ENCODE measurements around the gene ELL2. TPM values are rescaled to one million over a fixed set of nuclear protein-coding genes. Genes with fewer than 3 reads are reported as not detected.
A peak's percentile ranks its signal among the peaks of the same experiment; 100 is the strongest.

ELL2 gene
- total and polyA plus RNA-seq, 2 donors: 14.1 to 30.2 TPM

DNA sequence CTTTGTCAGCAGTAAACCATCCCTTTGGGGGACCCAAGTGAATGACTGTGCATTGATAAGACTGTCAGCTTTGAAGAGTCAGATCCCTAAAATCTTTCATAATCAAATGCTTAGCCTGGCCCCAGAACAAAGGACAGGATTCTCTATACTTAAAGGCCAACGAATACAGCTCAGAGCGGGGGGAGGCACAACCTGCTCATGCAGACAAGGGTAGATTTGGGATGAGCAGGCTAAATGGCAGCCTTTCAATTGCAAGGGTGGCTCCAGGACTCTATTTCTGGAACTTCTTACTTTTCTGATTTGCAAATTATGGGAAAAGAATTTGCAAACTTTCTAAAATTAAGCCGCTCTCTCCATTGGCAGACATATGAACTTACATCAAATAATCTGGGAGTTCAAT, 66.4 kb downstream of the ELL2 start:
- DNase-seq (ENCODE audit: extremely low spot score): no peak
- Histone ChIP-seq H3K4me3 (ENCODE audit: low read depth, low read length) (no peak overlapping the region), H3K27ac (ENCODE audit: low read depth) (no peak overlapping the region), H3K36me3 (ENCODE audit: insufficient read depth) (peaks cover 9% of the 10 kb centered on the region), H3K4me1 (ENCODE audit: insufficient read depth) (no peaks in the 10 kb centered on the region)
- 90% methylated on average over 3 of the region's 3 CpGs for WGBS

- no peak for DNase-seq (ENCODE audit: extremely low spot score)
- 96% methylated on average over 5 of the region's 5 CpGs for WGBS
- H3K4me3 ChIP-seq (ENCODE audit: low read depth, low read length): no peak overlapping the region
- peaks cover 9% of the 10 kb centered on the region for H3K36me3 ChIP-seq (ENCODE audit: insufficient read depth)
- no peak overlapping the region for H3K27ac ChIP-seq (ENCODE audit: low read depth)
- no peaks in the 10 kb centered on the region for H3K4me1 ChIP-seq (ENCODE audit: insufficient read depth)
These were observed 68.8 kb downstream of the ELL2 start for GRCh38 chr5:95892784-95893354.

GRCh38 chr5:95891499-95891898, 70.2 kb downstream of the ELL2 start:
- DNase-seq (ENCODE audit: extremely low spot score): no peak
- WGBS: 86% methylated on average over 2 of the region's 2 CpGs
- H3K27ac ChIP-seq (ENCODE audit: low read depth): no peak overlapping the region
- H3K4me3 ChIP-seq (ENCODE audit: low read depth, low read length): no peak overlapping the region
- peaks cover 10% of the 10 kb centered on the region for H3K36me3 ChIP-seq (ENCODE audit: insufficient read depth)
- no peaks in the 10 kb centered on the region for H3K4me1 ChIP-seq (ENCODE audit: insufficient read depth)

DNA sequence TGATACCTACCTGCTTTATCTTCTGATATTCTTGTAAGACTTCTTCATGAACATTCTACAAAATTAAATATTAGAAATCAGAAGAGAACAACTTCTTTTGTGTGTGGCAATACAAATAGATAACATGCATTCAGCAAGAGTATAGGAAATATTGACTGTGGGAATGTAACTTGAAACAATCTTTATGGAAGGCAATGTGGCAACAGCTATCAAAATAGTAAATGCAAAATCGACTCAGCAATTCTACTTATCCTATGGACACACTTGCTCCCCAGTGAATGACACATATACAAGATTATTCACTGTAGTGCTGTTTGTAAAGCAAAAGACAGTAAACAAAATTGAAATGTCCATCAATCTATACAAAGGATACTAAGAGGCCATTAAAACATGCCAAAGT, 72.6 kb downstream of the ELL2 start:
- 86% methylated on average over 1 of the region's 1 CpG for WGBS
- Histone ChIP-seq H3K27ac (ENCODE audit: low read depth) (no peak overlapping the region), H3K36me3 (ENCODE audit: insufficient read depth) (peaks cover 4% of the 10 kb centered on the region), H3K4me3 (ENCODE audit: low read depth, low read length) (no peak overlapping the region), H3K4me1 (ENCODE audit: insufficient read depth) (no peaks in the 10 kb centered on the region)
- DNase-seq (ENCODE audit: extremely low spot score): no peak

GRCh38 chr5:95887977-95888376, 73.7 kb downstream of the ELL2 start:
- Histone ChIP-seq H3K4me3 (ENCODE audit: low read depth, low read length) (no peak overlapping the region), H3K36me3 (ENCODE audit: insufficient read depth) (peaks cover 4% of the 10 kb centered on the region), H3K27ac (ENCODE audit: low read depth) (no peak overlapping the region), H3K4me1 (ENCODE audit: insufficient read depth) (no peaks in the 10 kb centered on the region)
- 93% methylated on average over 5 of the region's 5 CpGs for WGBS
- no peak for DNase-seq (ENCODE audit: extremely low spot score)

DNA sequence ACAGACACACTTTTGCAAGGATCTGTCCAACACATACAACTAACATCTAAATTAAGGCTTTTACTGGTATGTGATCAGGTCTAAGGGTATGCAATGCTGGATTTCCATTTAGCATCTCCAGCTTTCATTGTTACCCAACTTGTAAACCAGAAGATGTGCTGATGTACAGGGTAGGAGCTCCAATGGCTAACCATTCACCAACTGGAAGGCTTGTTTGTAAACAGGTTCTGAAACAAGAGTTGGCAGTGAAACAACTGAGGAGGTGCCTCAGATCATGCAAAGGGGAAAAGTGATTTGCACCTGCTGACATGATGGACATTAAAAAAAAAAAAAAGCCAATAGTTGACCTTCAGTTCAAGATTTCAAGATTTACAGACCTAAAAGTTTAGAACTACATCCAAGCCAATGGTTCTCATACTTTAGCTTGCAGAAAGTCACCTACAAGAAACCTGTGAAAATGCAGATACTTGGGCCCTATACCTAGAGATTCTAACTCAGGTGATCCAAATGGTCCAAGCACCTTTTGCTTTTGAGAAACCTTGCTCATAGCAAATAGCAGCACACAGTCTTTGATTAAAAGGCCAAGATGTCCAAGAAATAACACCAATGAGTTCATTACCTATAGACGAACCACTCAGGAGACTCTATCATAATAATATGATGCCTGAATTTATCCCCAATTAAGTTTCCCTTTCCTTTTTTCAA, 75.2 kb downstream of the ELL2 start:
- Histone ChIP-seq H3K4me3 (ENCODE audit: low read depth, low read length) (no peak overlapping the region), H3K27ac (ENCODE audit: low read depth) (no peak overlapping the region), H3K4me1 (ENCODE audit: insufficient read depth) (no peaks in the 10 kb centered on the region), H3K36me3 (ENCODE audit: insufficient read depth) (peaks cover 4% of the 10 kb centered on the region)
- no peak for DNase-seq (ENCODE audit: extremely low spot score)
- 97% methylated on average over 1 of the region's 1 CpG for WGBS

DNA sequence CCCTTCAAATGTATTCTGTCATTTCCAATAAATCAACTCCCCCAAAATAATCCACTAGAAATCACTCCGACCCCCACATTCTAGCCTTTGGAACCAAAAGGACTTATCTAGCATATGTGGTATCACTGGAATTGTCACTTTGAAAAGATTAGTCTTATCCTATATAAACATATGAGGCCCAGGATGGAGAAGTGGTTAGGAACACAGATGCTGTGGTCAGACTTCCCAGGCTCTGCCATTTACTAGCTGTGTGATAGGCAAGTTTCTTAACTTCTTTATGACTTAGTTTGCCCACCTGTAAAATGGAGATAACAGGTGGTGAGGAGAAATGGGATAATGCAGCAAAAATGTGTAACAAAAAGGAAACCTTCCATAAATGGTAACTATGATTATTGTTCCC, 77.1 kb downstream of the ELL2 start:
- DNase-seq (ENCODE audit: extremely low spot score): no peak
- Histone ChIP-seq H3K36me3 (ENCODE audit: insufficient read depth) (peaks cover 2% of the 10 kb centered on the region), H3K4me3 (ENCODE audit: low read depth, low read length) (no peak overlapping the region), H3K27ac (ENCODE audit: low read depth) (no peak overlapping the region), H3K4me1 (ENCODE audit: insufficient read depth) (peaks cover 2% of the 10 kb centered on the region)
- WGBS: 47% methylated on average over 1 of the region's 1 CpG

DNA sequence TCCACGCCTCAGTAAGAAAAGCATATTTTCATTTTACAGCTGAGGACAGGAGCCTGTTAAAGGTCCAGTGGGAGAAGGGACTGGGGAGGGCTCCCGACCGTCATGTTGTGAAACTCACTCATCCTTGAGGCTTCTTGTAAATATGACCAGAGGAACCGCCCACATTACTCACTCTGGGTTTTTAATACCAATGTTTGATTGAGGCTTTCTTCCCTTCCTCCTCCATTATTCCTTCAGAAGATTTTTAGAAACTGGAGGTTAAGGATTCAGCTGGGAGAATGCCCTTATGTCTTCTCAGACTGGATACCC, 77.7 kb downstream of the ELL2 start:
- Histone ChIP-seq H3K27ac (ENCODE audit: low read depth) (no peak overlapping the region), H3K4me1 (ENCODE audit: insufficient read depth) (peaks cover 2% of the 10 kb centered on the region), H3K36me3 (ENCODE audit: insufficient read depth) (peaks cover 2% of the 10 kb centered on the region), H3K4me3 (ENCODE audit: low read depth, low read length) (no peak overlapping the region)
- WGBS: 60% methylated on average over 4 of the region's 4 CpGs
- no peak for DNase-seq (ENCODE audit: extremely low spot score)

DNA sequence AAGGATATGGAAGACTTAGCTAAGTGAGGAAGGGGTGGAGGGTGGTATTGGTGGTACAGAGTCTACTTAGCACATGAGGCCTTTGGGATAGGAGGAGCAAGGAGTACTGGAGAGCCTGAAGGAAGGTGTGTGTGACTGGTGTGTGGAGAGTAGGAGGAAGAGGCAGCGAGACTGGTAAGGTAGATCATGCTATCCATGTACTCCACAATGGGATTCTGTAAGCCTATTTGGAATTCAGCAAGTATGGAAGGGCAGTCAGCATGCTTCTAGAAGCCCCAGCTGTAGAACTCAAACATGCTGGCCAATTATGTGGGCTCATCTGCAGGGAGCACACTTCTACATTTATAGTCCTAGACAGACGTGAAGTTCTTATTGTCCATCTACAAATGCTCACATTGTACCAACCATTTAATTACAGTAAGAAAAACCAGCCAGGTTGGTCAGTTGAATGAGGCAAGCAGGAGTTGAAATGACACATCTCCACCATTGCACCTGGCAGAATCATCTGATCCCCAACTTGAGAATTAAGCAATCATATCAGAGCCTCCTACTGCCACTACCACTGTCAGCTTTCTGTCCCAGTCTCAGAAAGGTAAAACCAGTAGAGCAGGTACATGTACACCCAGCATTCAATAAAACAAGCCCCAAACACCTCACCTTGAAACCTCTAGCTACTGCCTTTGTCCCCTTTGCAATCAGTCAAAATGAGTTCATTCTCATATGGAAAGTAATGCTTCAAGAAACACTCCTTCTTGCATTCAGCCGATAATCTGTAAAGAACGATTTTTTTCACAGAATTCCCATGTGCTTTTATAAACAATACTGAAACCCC, 78.2 kb downstream of the ELL2 start:
- Histone ChIP-seq H3K36me3 (ENCODE audit: insufficient read depth) (peaks cover 2% of the 10 kb centered on the region), H3K4me1 (ENCODE audit: insufficient read depth) (peaks cover 2% of the 10 kb centered on the region), H3K27ac (ENCODE audit: low read depth) (no peak overlapping the region), H3K4me3 (ENCODE audit: low read depth, low read length) (no peak overlapping the region)
- no peak for DNase-seq (ENCODE audit: extremely low spot score)
- 66% methylated on average over 4 of the region's 4 CpGs for WGBS

DNA sequence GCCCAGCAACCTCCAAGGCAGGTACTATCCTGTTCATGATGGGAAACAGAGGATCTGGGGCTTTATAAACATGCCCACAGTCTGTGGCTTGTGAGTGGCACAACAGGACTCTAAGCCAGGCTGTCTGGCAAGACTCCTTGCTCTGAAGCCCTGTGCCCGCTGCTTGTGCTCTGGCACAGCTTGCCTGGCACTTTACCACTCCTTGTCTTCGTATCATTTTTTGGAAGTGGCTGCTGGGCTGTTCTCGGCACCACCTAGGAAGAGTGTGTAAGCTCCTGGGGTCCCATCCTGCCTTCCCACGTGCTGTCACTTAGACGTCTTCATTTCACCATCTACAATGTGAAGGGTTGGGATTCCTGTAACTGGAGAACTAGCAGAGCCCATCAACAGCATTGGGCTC, 79.8 kb downstream of the ELL2 start:
- DNase-seq (ENCODE audit: extremely low spot score): no peak
- 78% methylated on average over 5 of the region's 5 CpGs for WGBS
- H3K4me1 ChIP-seq (ENCODE audit: insufficient read depth): peaks cover 2% of the 10 kb centered on the region
- H3K4me3 ChIP-seq (ENCODE audit: low read depth, low read length): no peak overlapping the region
- H3K27ac ChIP-seq (ENCODE audit: low read depth): no peak overlapping the region
- H3K36me3 ChIP-seq (ENCODE audit: insufficient read depth): no peaks in the 10 kb centered on the region

GRCh38 chr5:95880081-95880926, 81.3 kb downstream of the ELL2 start:
- H3K4me3 ChIP-seq (ENCODE audit: low read depth, low read length): no peak overlapping the region
- DNase-seq (ENCODE audit: extremely low spot score): no peak
- no peaks in the 10 kb centered on the region for H3K36me3 ChIP-seq (ENCODE audit: insufficient read depth)
- H3K27ac ChIP-seq (ENCODE audit: low read depth): peak overlapping the region; percentile 62
- WGBS: 82% methylated on average over 5 of the region's 5 CpGs
- peaks cover 2% of the 10 kb centered on the region for H3K4me1 ChIP-seq (ENCODE audit: insufficient read depth)

- Histone ChIP-seq H3K27ac (ENCODE audit: low read depth) (no peak overlapping the region), H3K4me1 (ENCODE audit: insufficient read depth) (peaks cover 2% of the 10 kb centered on the region), H3K36me3 (ENCODE audit: insufficient read depth) (no peaks in the 10 kb centered on the region), H3K4me3 (ENCODE audit: low read depth, low read length) (no peak overlapping the region)
- DNase-seq (ENCODE audit: extremely low spot score): no peak
- whole genome bisulfite sequencing: 89% methylated on average over 5 of the region's 5 CpGs
These were observed 82.0 kb downstream of the ELL2 start for GRCh38 chr5:95879661-95880060.

GRCh38 chr5:95878417-95879323, 83.0 kb downstream of the ELL2 start:
- DNase-seq (ENCODE audit: extremely low spot score): no peak
- WGBS: 67% methylated on average over 8 of the region's 8 CpGs
- Histone ChIP-seq H3K36me3 (ENCODE audit: insufficient read depth) (no peaks in the 10 kb centered on the region), H3K4me3 (ENCODE audit: low read depth, low read length) (no peak overlapping the region), H3K27ac (ENCODE audit: low read depth) (no peak overlapping the region), H3K4me1 (ENCODE audit: insufficient read depth) (peaks cover 2% of the 10 kb centered on the region)

All from urinary bladder (tissue), 4 donors.